Breast epithelium (tissue), 3 donors: ENCODE measurements around the gene TMEM141.

ENCODE experiments used
- POLR2A ChIP-seq: fragments of 450-650 bp; IDR thresholded peaks from one replicate; pipeline ENCODE4 v1.6.1; 2016; ENCODE audit warnings: antibody characterized with exemption, mild to moderate bottlenecking, moderate library complexity
- POLR2AphosphoS5 ChIP-seq, 3 donors: sonication (generic); formaldehyde crosslinking; IDR thresholded peaks; one replicate each; pipeline ENCODE4 v1.6.1; 2017; ENCODE audit warnings: antibody characterized with exemption in 3 of 3
- TF ChIP-seq, protein P1 (sequence below), 3 donors: fragments of 450-650 bp; IDR thresholded peaks; one replicate each; pipeline ENCODE4 v1.5.1; 2016 to 2017; ENCODE audit warnings: antibody characterized with exemption in 3 of 3, mild to moderate bottlenecking in 3 of 3, moderate library complexity in 3 of 3

- TF ChIP-seq, protein P1, sequence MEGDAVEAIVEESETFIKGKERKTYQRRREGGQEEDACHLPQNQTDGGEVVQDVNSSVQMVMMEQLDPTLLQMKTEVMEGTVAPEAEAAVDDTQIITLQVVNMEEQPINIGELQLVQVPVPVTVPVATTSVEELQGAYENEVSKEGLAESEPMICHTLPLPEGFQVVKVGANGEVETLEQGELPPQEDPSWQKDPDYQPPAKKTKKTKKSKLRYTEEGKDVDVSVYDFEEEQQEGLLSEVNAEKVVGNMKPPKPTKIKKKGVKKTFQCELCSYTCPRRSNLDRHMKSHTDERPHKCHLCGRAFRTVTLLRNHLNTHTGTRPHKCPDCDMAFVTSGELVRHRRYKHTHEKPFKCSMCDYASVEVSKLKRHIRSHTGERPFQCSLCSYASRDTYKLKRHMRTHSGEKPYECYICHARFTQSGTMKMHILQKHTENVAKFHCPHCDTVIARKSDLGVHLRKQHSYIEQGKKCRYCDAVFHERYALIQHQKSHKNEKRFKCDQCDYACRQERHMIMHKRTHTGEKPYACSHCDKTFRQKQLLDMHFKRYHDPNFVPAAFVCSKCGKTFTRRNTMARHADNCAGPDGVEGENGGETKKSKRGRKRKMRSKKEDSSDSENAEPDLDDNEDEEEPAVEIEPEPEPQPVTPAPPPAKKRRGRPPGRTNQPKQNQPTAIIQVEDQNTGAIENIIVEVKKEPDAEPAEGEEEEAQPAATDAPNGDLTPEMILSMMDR (IDR thresholded peaks at IDR 0.05), result no peak
- TF ChIP-seq POLR2A, result no peak
- TF ChIP-seq POLR2AphosphoS5 (IDR thresholded peaks at IDR 0.05), result no peak
Observed at GRCh38 chr9:136839229-136840139, 48.3 kb downstream of the TMEM141 start.
